Chondrocyte (in vitro differentiated cells): ENCODE measurements around the gene FSTL5. TPM values are rescaled to one million over a fixed set of nuclear protein-coding genes. Genes with fewer than 3 reads are reported as not detected.

Source experiments
- DNase-seq: peaks from one replicate; pipeline ENCODE4 v3.0.0; 2021; ENCODE audit warnings: mixed read lengths, low spot score
- H3K27ac Mint-ChIP-seq: one replicate; pipeline ENCODE4 v1.8.0; 2021; ENCODE audit warnings: mild to moderate bottlenecking, moderate library complexity, mixed read lengths; ENCODE audit not compliant: unreplicated experiment
- H3K27me3 Mint-ChIP-seq: 2 replicates; pipeline ENCODE4 v1.8.0; 2021; ENCODE audit warnings: low read depth, mixed read lengths
- H3K36me3 Mint-ChIP-seq: 2 replicates; pipeline ENCODE4 v1.8.0; 2021; ENCODE audit warnings: low read depth, mixed read lengths
- H3K4me1 Mint-ChIP-seq: 2 replicates; pipeline ENCODE4 v1.8.0; 2021; ENCODE audit warnings: low read depth, mild to moderate bottlenecking, mixed read lengths
- H3K4me3 Mint-ChIP-seq: one replicate; pipeline ENCODE4 v1.8.0; 2021; ENCODE audit warnings: mild to moderate bottlenecking, moderate library complexity, mixed read lengths; ENCODE audit not compliant: unreplicated experiment
- H3K9me3 Mint-ChIP-seq: 2 replicates; pipeline ENCODE4 v1.8.0; 2021; ENCODE audit warnings: low read depth, mixed read lengths
- total RNA-seq: library from RNA; stranded (reverse); gene quantifications from 3 replicates; pipeline ENCODE4 v1.2.1, GENCODE V29; 2021
- TF ChIP-seq, protein P1 (sequence below): fragments of 200-600 bp; sonication (generic); IDR thresholded peaks from 2 replicates; pipeline ENCODE4 v1.5.0; 2021; ENCODE audit warnings: antibody characterized with exemption, mild to moderate bottlenecking, moderate library complexity

Gene FSTL5
- total RNA-seq, 1 donor from 2014 or later = not detected

DNA sequence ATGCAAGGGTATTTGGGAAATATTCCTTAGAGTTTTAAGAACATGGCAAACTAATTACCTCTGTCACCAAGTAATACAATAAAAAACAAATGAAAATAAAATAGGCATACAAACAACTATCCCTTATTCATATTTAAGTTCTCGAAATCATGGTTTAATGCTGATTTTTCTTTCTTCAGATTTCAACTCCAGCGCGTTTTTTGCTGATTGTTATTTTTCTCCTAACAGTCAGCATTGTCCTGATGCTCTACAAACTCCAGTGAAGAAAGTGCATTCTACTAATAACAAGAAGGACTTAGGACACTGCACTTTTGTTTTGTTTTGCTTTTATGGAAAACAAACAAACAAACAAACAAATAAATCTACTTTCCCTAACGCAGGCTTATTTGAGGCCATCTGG lies 282.4 kb downstream of the FSTL5 start:
- DNase-seq = no peak
- Mint-ChIP-seq H3K36me3 (no peaks in the 10 kb centered on the region), H3K27me3 (peaks cover 26% of the 10 kb centered on the region), H3K4me3 (no peak overlapping the region), H3K9me3 (no peaks in the 10 kb centered on the region), H3K4me1 (no peaks in the 10 kb centered on the region), H3K27ac (no peak overlapping the region)
- TF ChIP-seq, protein P1, sequence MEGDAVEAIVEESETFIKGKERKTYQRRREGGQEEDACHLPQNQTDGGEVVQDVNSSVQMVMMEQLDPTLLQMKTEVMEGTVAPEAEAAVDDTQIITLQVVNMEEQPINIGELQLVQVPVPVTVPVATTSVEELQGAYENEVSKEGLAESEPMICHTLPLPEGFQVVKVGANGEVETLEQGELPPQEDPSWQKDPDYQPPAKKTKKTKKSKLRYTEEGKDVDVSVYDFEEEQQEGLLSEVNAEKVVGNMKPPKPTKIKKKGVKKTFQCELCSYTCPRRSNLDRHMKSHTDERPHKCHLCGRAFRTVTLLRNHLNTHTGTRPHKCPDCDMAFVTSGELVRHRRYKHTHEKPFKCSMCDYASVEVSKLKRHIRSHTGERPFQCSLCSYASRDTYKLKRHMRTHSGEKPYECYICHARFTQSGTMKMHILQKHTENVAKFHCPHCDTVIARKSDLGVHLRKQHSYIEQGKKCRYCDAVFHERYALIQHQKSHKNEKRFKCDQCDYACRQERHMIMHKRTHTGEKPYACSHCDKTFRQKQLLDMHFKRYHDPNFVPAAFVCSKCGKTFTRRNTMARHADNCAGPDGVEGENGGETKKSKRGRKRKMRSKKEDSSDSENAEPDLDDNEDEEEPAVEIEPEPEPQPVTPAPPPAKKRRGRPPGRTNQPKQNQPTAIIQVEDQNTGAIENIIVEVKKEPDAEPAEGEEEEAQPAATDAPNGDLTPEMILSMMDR = no peak

GRCh38 chr4:161869511-161869910 lies 294.3 kb downstream of the FSTL5 start:
- no peak overlapping the region for H3K27ac Mint-ChIP-seq
- peaks cover 9% of the 10 kb centered on the region for H3K27me3 Mint-ChIP-seq

GRCh38 chr4:161856711-161857326 lies 307.0 kb downstream of the FSTL5 start:
- TF ChIP-seq, protein P1 = no peak
- DNase-seq = no peak
- H3K4me1 Mint-ChIP-seq = no peaks in the 10 kb centered on the region
- no peak overlapping the region for H3K27ac Mint-ChIP-seq
- H3K27me3 Mint-ChIP-seq = peaks cover 7% of the 10 kb centered on the region
- no peak overlapping the region for H3K4me3 Mint-ChIP-seq
- H3K36me3 Mint-ChIP-seq = no peaks in the 10 kb centered on the region
- H3K9me3 Mint-ChIP-seq = no peaks in the 10 kb centered on the region

More at GRCh38 chr4:161869511-161869910, 294.3 kb downstream of the FSTL5 start:
- no peaks in the 10 kb centered on the region for H3K36me3 Mint-ChIP-seq
- no peak for DNase-seq
- no peaks in the 10 kb centered on the region for H3K9me3 Mint-ChIP-seq
- H3K4me3 Mint-ChIP-seq = no peak overlapping the region
- H3K4me1 Mint-ChIP-seq = no peaks in the 10 kb centered on the region
- TF ChIP-seq, protein P1 = no peak

DNA sequence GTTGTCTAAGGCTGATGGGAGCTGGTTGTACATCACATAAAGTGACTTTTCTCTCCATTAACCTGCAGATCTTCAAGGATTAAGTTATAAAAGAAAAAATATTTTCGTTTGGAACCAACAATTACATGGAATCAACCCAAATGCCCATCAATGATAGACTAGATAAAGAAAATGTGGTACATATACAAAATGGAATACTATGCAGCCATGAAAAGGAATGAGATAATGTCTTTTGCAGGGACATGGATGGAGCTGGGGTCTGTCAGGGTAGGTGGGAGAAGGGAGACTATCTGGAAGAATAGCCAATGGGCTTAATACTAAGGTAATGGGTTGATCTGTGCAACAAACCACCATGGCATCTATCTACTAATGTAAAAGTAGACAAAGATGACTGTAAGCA lies 313.2 kb downstream of the FSTL5 start:
- Mint-ChIP-seq H3K36me3 (no peaks in the 10 kb centered on the region), H3K9me3 (peaks cover 8% of the 10 kb centered on the region), H3K4me3 (no peak overlapping the region), H3K27ac (no peak overlapping the region), H3K27me3 (no peaks in the 10 kb centered on the region), H3K4me1 (no peaks in the 10 kb centered on the region)
- TF ChIP-seq, protein P1 = no peak
- DNase-seq = no peak

- no peak overlapping the region for H3K27ac Mint-ChIP-seq
- no peaks in the 10 kb centered on the region for H3K4me1 Mint-ChIP-seq
- H3K36me3 Mint-ChIP-seq = no peaks in the 10 kb centered on the region
- no peak for DNase-seq
- no peaks in the 10 kb centered on the region for H3K27me3 Mint-ChIP-seq
- no peak overlapping the region for H3K4me3 Mint-ChIP-seq
- TF ChIP-seq, protein P1 = no peak
- peaks cover 5% of the 10 kb centered on the region for H3K9me3 Mint-ChIP-seq
Measured at GRCh38 chr4:161841759-161842158, 322.0 kb downstream of the FSTL5 start.
